TTC549 (cell line): ENCODE data around the gene RNASEL.

Experiments used
- FAIRE-seq: peaks from 2 replicates; lab custom pipeline; 2012; peaks lifted over from hg19 to GRCh38; lab: Jason Lieb, UNC

The RNASEL gene

GRCh38 chr1:182600745-182601415 is 11.8 kb upstream of the RNASEL start:
- no peak for FAIRE-seq

DNA sequence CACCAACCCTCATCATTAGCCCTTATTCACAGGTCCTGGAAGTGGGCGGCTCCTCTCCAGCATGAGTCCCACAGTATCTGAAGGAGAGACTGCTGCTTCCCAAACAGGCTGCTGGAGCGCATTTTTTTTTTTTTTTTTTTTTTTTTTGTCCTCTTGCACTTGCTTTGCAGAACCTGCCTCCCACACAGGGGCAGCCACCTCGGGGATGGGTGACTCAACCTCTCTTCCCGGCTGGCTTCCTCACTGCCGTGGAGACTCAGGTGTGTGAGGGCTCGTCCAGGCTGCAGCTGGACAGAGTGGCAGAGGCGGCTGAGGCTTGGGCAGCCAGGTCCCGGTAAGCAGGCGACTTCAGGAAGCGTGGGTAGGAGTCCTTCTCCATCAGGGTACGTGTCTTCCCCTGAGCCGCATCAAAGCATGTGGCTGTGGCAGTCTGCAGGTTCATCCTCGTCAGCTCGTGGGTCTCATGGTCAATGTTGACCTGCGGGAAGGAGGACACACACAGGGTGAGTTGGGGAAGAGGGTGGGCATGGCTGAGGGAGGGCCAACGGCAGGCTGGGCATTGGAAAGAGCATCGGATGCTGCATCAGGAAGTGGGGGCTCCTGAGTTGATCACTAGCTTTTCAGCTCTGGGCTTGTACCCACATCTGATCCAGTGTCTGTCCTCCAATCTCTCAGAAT is 11.1 kb upstream of the RNASEL start:
- no peak for FAIRE-seq

DNA sequence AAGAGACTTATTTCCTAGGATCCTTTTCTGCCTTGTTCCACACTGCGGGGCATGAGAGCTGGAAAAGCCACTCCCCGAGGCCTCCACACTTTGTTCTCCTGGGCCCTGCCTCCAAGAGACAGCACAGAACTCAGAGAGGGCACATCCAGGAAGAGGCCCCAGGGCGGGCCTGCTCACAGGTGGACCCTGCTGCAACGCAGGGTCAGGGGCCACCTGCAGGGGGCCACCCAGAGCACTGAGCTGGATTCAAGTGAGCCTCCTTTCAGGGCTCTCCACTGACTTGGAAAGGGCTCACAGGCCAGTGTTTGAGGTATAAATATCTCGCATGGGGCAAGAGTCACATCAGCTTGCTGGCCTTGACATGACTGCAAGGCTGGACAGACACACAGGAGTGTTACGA is 10.3 kb upstream of the RNASEL start:
- FAIRE-seq, result no peak

GRCh38 chr1:182598296-182598695 is 9.2 kb upstream of the RNASEL start:
- no peak for FAIRE-seq

GRCh38 chr1:182596934-182597333 is 7.9 kb upstream of the RNASEL start:
- FAIRE-seq, result no peak

GRCh38 chr1:182595641-182596240 is 6.7 kb upstream of the RNASEL start:
- peak; percentile 96 for FAIRE-seq

GRCh38 chr1:182589931-182590330 is 875 bp upstream of the RNASEL start:
- FAIRE-seq, result no peak

GRCh38 chr1:182589520-182589919 is 464 bp upstream of the RNASEL start:
- FAIRE-seq, result no peak

GRCh38 chr1:182587666-182588499 is 1.2 kb downstream of the RNASEL start:
- FAIRE-seq, result no peak

- FAIRE-seq, result peak; percentile 82
These were observed 2.0 kb downstream of the RNASEL start for GRCh38 chr1:182587093-182587492.

DNA sequence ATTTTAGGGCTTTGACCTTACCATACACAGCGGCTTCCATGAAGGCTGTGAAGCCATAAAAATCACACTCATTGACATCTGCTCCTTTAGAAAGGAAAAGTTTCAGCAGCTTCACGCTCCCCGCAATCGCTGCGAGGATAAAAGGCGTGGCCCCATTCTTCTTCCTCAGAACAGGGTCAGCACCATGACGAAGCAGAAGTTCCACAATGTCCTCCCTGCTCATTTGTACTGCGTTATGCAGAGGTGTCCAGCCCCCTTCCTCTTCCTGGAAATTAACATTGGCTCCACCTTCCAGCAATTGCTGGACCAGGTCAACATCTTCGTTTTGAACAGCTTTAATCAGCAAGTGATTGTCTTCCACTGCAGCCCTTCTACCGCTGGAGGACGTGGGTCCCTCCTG is 2.7 kb downstream of the RNASEL start:
- no peak for FAIRE-seq

- FAIRE-seq, result no peak
These were observed 4.3 kb downstream of the RNASEL start for GRCh38 chr1:182584746-182585145.

- no peak for FAIRE-seq
These were observed 8.3 kb downstream of the RNASEL start for GRCh38 chr1:182580736-182581135.

DNA sequence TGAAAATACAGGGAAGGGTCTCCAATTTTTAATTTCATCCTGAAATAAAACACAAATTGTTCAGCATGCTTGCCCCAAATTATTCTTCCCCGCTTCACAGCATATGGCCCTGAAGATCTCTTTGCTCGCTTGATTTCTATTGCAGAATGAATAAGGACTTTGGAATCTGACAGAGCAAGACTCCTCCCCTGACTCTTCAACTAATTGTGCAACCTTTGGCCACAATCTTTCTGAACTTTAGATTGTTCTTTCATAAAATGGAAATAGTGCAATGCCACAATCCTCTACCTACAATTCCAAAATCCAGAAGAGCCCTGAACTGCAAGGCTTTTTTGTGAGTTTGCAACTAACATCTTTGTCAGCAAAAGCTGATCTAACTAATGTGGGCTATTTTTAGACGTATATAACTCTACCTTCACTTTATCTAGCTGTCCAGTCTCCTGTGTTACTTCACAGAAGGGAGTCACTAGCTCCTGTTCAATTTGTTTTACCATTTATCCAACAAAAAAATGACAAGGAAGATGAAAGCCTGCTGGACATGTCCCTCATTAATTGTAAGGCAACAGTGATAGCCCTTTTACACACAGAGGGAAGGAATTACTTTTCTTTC is 13.4 kb downstream of the RNASEL start:
- FAIRE-seq, result no peak

DNA sequence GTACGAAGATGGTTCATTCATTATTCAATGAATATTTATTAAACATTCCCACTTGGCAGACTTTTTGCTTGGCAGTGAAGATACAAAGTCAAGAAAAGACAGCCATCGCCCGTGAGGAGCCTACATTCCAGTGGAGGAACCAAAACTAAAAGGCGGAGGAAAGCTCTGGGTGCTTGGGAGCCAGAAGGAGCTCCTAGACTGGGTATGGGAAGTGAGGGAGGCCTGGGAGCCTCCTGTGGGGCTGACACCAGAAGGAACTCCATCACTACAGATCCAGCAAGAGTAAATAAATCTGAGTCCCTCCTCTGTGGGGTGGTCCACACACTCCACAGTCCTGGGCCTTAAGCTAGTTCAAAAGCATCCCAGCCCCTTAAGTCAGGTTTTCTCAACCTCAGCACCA is 14.9 kb downstream of the RNASEL start:
- no peak for FAIRE-seq

GRCh38 chr1:182570611-182570970 is 18.5 kb downstream of the RNASEL start:
- no peak for FAIRE-seq

- FAIRE-seq, result no peak
These were observed 19.0 kb downstream of the RNASEL start for GRCh38 chr1:182569939-182570610.

DNA sequence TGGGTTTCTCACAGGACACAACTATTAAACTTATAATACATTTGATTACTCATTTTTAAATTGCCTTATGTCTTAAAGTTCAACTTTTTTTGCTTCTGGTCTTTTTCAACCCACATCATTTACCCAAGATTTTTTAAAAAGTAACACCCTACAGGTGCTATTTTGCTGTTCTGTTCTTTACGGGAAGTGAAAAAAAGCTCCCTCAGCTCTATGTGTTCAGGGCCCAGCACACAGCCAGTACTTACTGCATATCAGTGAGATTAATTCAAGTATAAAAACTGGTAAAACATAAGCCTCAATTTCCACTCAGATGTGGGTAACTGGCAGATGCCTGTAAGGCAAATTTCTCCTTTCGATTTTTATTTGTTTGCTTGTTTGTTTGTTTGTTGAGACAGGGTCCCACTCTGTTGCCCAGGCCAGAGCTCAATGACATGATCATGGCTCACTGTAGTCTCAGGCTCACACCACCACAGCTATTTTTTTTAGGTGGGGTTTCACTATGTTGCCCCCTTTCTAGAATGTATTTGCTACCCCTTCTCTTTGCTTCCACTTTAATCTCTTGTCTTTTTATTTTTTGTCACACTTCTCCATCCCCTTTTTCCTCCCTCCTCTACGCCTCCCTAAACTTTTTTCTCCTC is 20.3 kb downstream of the RNASEL start:
- FAIRE-seq, result no peak

DNA sequence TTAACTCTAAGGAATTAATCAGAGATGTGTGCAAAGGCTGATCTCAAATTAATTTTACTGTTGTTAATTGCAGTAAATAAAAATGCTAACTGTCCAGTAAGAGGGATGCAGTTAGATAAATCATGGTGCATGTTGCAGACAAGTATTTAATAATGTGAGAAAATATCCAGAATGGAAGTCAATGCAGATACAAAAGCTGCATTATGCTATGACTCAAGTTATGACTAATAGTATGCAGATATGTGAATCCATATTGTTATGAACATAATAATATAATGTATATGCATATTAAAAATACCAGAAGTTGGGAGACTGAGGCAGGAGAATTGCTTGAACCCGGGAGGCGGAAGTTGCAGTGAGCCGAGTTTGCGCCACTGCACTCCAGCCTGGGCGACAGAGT is 21.4 kb downstream of the RNASEL start:
- no peak for FAIRE-seq

GRCh38 chr1:182565537-182565936 is 23.5 kb downstream of the RNASEL start:
- no peak for FAIRE-seq

DNA sequence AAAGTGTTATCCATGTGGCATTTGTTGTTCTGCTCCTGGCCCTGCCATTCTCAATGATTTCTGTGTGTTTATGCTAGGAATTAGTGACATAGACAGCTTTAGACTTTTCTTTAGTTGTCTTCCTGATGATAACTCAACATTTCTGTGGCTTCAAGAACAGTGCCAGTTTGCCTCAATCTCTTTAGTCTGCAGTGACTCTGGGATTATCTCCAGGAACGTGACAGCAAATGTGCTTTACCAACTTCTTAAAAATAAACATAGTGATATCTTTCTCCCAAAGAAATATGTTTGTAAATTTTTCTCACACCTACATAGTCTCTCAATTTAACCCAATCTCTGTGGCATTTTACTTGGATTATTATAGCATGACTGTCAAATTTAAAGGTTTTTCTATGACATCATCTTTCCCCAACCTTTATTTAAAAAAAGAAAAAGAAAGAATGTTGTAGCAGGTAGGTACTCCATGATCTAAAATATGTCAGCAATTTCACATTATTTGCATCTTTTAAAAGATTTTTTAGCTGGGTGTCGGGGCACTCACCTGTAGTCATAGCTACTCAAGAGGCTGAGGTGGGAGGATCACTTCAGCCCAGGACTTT is 24.6 kb downstream of the RNASEL start:
- no peak for FAIRE-seq
